Fibroblast of the aortic adventitia (primary cell): ENCODE results near the gene CREBZF. TPM values are rescaled to one million over a fixed set of nuclear protein-coding genes. Genes with fewer than 3 reads are reported as not detected.
A peak's percentile ranks its signal among the peaks of the same experiment; 100 is the strongest.

Source experiments
- DNase-seq: peaks from one replicate; pipeline ENCODE4 v3.0.0-alpha.2; 2010; ENCODE audit warnings: low read depth
- H3K4me3 ChIP-seq: 2 replicates; pipeline ENCODE4 v1.5.1; 2011; ENCODE audit warnings: low read depth, mild to moderate bottlenecking, control low read depth, low read length, moderate library complexity
- CTCF ChIP-seq: IDR thresholded peaks from 2 replicates; pipeline ENCODE4 v1.5.1; 2011; ENCODE audit warnings: mild to moderate bottlenecking, low read length, control low read depth, inconsistent platforms; ENCODE audit not compliant: insufficient read depth
- total RNA-seq: library from RNA; depleted of rRNA; stranded (reverse); fragments of >200 nt; gene quantifications from 2 replicates; pipeline ENCODE4 v1.2.3, GENCODE V29; 2012; ENCODE audit warnings: low replicate concordance

CREBZF gene
- total RNA-seq, 1 donor, result 33.1 TPM

DNA sequence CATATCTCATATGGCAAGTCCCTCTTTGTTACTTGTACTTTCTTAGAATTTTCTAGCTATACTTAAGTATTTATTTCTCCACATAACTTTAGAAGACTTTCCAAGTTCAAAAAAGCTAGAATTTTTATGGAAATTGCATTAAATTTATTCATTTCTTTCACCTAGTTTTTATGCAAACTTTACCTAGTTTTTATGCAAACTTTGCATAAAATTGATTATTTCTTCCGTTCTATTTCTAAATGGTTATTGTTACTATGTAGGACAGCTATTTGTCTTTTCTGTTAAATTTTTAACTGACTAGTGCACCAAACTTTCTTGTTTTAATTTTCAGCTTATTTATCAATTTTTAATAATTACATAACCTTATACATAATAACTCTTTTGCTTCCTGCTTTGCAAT lies 3.2 kb upstream of the CREBZF start:
- DNase-seq, result no peak
- H3K4me3 ChIP-seq, result no peak overlapping the region
- no peak for TF ChIP-seq CTCF

DNA sequence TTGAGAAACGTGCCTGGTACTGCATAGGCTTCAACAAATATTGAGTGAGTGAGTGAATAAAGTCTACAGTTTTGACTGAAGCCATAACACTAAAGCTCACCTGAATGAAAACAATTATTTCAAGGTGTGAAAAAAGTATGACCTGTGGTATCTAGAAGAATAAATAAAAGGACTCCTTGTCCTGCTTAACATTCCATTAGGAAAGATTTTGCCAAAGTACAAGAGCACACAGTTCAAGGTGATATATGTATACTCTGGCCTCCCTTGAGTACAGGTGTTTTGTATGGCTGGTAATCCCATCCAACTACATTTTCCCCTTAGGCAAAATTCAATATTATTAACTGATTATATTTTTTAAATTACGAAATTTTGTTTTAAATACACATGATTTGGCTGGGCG lies 1.8 kb upstream of the CREBZF start:
- no peak for DNase-seq
- H3K4me3 ChIP-seq, result no peak overlapping the region
- TF ChIP-seq CTCF, result no peak

- no peak for DNase-seq
- no peak overlapping the region for H3K4me3 ChIP-seq
Measured at GRCh38 chr11:85665733-85666132, 804 bp upstream of the CREBZF start.

DNA sequence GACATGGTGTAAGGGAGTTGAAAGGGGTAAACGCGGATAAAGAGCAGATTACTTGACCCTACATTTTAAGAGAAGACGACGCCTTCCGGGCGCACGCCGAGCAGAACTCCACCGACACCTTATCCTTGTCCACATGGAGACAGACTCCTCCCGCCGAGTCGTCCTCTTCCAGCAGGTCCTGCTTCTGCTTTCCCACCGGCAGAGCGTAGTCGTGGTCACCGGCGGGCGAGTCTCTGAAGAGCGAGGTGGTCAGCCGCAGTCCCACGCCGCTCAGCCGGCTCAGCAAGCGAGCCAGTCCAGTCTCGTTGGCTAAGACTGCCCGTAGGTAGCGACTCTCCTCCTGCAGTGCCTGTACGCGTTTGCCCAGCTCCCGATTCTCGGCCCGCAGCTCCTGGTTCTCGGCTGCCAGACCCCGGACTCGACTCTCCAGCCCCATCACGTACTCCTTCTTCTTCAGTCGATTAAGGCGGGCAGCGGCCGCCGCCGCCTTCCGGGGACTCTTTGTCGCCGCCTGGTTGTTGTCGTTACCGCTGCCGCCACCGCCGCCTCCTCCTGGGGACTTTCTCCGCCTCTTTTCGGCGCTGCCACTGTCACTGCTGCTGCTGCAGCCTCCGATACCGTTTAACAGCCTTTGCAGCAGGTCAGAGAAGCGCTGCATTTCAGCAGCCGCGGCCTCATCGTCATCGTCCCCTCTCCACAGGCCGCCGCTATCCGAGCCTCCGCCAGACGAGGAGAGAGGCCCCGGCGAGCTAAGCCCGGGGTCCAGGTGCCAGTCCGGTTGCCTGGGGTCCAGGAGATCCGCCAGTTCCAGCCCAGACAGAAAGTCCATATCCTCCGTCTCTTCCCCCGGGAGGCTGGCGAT lies 945 bp downstream of the CREBZF start:
- DNase-seq, result peak; percentile 32
- TF ChIP-seq CTCF, result peak; percentile 34
- H3K4me3 ChIP-seq, result peak overlapping the region; percentile 93

More at GRCh38 chr11:85665733-85666132, 804 bp upstream of the CREBZF start:
- no peak for TF ChIP-seq CTCF

DNA sequence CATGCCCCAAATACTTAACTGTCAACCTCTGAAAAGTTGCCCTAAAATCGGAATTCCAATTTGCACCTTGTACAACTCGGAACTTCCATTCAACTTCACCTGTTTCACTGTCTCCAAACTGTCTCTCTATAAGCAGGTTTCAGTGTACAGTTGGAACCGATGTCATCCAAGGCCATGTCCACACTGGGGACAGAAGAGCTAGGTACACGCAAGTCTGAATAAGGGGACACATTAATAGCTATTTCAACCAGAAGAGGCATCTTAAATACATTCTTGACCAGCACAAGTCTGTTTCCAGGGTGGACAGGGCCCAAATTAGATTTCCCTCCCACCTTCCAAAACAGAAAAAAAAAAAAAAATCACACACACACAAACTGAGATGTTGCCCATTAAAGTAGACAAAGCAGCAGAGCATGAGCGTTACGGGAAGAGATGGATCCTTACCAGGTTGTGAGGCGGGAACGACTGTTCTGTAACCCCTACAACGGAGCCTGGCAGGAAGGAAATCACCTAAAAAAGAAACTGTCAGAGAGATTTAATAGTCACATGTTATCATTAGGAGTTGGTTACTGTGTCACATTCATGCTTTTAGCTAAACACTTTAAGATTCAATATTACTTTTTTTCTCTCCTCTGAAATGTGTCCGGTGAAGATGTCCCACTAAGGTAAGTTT lies 1.7 kb downstream of the CREBZF start:
- TF ChIP-seq CTCF, result no peak
- peak overlapping the region; percentile 93 for H3K4me3 ChIP-seq
- peak; percentile 17 for DNase-seq

DNA sequence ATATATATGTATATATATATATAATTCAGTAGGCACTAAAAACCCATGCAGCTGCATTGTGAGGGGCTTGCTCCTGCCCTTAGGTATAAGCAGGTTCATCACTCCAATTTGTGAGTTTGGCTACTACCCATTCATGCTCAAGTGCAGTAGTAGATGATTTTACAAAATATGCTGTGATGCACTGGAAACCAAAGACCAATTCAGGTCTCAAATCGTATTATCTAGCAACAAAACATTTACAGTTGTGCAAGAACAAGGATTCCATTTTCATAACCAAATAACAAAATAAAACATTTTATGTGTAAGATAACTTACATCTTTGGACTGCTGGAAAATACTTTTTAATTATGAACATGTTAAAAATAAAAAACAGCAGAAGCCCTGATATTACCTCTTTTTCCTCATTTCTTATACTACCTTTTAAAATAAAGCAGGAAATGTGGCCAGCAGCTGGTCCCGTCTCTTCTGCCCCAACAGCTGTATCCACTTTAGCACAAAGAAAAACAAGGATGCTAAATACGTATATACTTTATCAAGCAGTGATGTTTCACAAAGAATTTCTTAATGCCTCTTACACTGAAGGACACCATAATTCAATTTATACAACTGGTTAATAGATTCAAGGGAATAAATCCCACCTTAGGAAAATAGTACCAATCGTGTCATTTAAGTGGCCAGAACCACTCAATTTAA lies 2.8 kb downstream of the CREBZF start:
- TF ChIP-seq CTCF, result no peak
- DNase-seq, result peak; percentile 37
- peak overlapping the region; percentile 93 for H3K4me3 ChIP-seq
